Right cardiac atrium (tissue), 5 donors: ENCODE data around the gene POLR1A. TPM values are rescaled to one million over a fixed set of nuclear protein-coding genes. Genes with fewer than 3 reads are reported as not detected.
A peak's percentile ranks its signal among the peaks of the same experiment; 100 is the strongest.

Source experiments
- ATAC-seq, 2 donors: fragments of 200-7000 bp; cut with Tn5 transposase; one replicate each; pipeline versions ENCODE4 v1.8.0 to v1.9.1; 2020; ENCODE audit warnings: moderate library complexity in 2 of 2, mild to moderate bottlenecking in 1 of 2
- DNase-seq, 3 donors: peaks; one replicate each; pipeline ENCODE4 v3.0.0-alpha.2; 2020
- H3K27ac ChIP-seq: one replicate; pipeline ENCODE4 v1.5.1; 2013; ENCODE audit warnings: mild to moderate bottlenecking, low read length, control low read depth, moderate library complexity
- H3K27me3 ChIP-seq: one replicate; pipeline ENCODE4 v1.6.1; 2013; ENCODE audit not compliant: control insufficient read depth, insufficient read depth
- H3K4me1 ChIP-seq: one replicate; pipeline ENCODE4 v1.6.1; 2013; ENCODE audit warnings: low read length; ENCODE audit not compliant: control insufficient read depth, insufficient read depth
- H3K4me3 ChIP-seq: one replicate; pipeline ENCODE4 v1.5.1; 2013; ENCODE audit warnings: low read length, control low read depth
- H3K9me3 ChIP-seq: one replicate; pipeline ENCODE4 v1.6.1; 2013; ENCODE audit warnings: low read length; ENCODE audit not compliant: control insufficient read depth
- WGBS: extraction: QIAGEN DNeasy Blood & Tissue Kit; methylation state at CpG from one replicate; pipeline ENCODE4 v1.1.7; 2013; 5-methylcytosine and 5-hydroxymethylcytosine counted together
- intact Hi-C, 4 donors: fragments of 100-400 bp; cut with DNase I; formaldehyde crosslinking; loops; one replicate each; pipeline versions ENCODE4 v1.11.0 to v1.14.0; 2022 to 2023
- polyA plus RNA-seq: library from polyadenylated mRNA; stranded (reverse); fragments of 200-250 nt; gene quantifications from one replicate; pipeline ENCODE4 v1.2.3, GENCODE V29; 2013
- total RNA-seq, 4 donors: library from RNA; stranded (reverse); fragmentation: NEBNext Ultra II Directional; extraction: Animal tissue kit (Norgen Biotek cat#: 25700); gene quantifications; one replicate each; pipeline ENCODE4 v1.2.1, GENCODE V29; 2021
- donor health status: healthy with polysubstance abuse.
- donor health status: DM: no; HTN: yes; CAD: no.
- donor health status: DM: no; HTN: no; CAD: no.
- donor health status: DM: no; HTN: yes; CAD: no; lungs with severe emphysema.
- donor health status: DM: yes; HTN: yes; CAD: no.

Gene POLR1A
- total and polyA plus RNA-seq, 5 donors: 4.7 to 29.9 (median 17.2) TPM

GRCh38 chr2:86027922-86028765 lies 77.5 kb downstream of the POLR1A start:
- Histone ChIP-seq H3K4me1 (peaks cover 10% of the 10 kb centered on the region), H3K4me3 (no peak overlapping the region), H3K9me3 (no peaks in the 10 kb centered on the region), H3K27me3 (no peaks in the 10 kb centered on the region), H3K27ac (no peak overlapping the region)
- DNase-seq (peak in 1 of 3 donors; percentile 31), ATAC-seq (peak; percentile 18 to 24)
- intact Hi-C loops: no loop called here
- 50% methylated on average over 33 of the region's 33 CpGs for WGBS

GRCh38 chr2:86027196-86027921 lies 78.3 kb downstream of the POLR1A start:
- WGBS: 95% methylated on average over 17 of the region's 17 CpGs
- no peak overlapping the region for H3K27ac ChIP-seq
- no peak overlapping the region for H3K4me3 ChIP-seq
- peaks cover 10% of the 10 kb centered on the region for H3K4me1 ChIP-seq
- DNase-seq (peak in 2 of 3 donors; percentile 58 to 61), ATAC-seq (no peak)
- intact Hi-C loops: no loop called here
- H3K9me3 ChIP-seq: no peaks in the 10 kb centered on the region
- H3K27me3 ChIP-seq: no peaks in the 10 kb centered on the region

- intact Hi-C loops: no loop called here
- ATAC-seq (no peak), DNase-seq (peak in 2 of 3 donors; percentile 38 to 41)
- Histone ChIP-seq H3K27me3 (no peaks in the 10 kb centered on the region), H3K4me1 (peaks cover 10% of the 10 kb centered on the region), H3K4me3 (no peak overlapping the region), H3K27ac (no peak overlapping the region), H3K9me3 (no peaks in the 10 kb centered on the region)
- 94% methylated on average over 6 of the region's 6 CpGs for WGBS
Measured at GRCh38 chr2:86026744-86027065, 79.0 kb downstream of the POLR1A start.

GRCh38 chr2:86025976-86026743 lies 79.5 kb downstream of the POLR1A start:
- ATAC-seq (peak in 1 of 2 donors; percentile 17), DNase-seq (peak in 2 of 3 donors; percentile 56 to 57)
- Histone ChIP-seq H3K27ac (no peak overlapping the region), H3K9me3 (no peaks in the 10 kb centered on the region), H3K4me1 (peaks cover 15% of the 10 kb centered on the region), H3K4me3 (no peak overlapping the region), H3K27me3 (no peaks in the 10 kb centered on the region)
- intact Hi-C loops: no loop called here
- WGBS: 86% methylated on average over 8 of the region's 8 CpGs

GRCh38 chr2:86025229-86025820 lies 80.4 kb downstream of the POLR1A start:
- no peaks in the 10 kb centered on the region for H3K27me3 ChIP-seq
- 96% methylated on average over 7 of the region's 7 CpGs for WGBS
- no peak overlapping the region for H3K4me3 ChIP-seq
- DNase-seq (peak in 1 of 3 donors; percentile 12), ATAC-seq (no peak)
- H3K9me3 ChIP-seq: no peaks in the 10 kb centered on the region
- H3K4me1 ChIP-seq: peaks cover 15% of the 10 kb centered on the region
- intact Hi-C loops: no loop called here
- no peak overlapping the region for H3K27ac ChIP-seq

GRCh38 chr2:86023366-86023712 lies 82.3 kb downstream of the POLR1A start:
- H3K9me3 ChIP-seq: no peaks in the 10 kb centered on the region
- intact Hi-C loops: no loop called here
- peaks cover 8% of the 10 kb centered on the region for H3K4me1 ChIP-seq
- 94% methylated on average over 2 of the region's 2 CpGs for WGBS
- no peak overlapping the region for H3K4me3 ChIP-seq
- no peak overlapping the region for H3K27ac ChIP-seq
- ATAC-seq (no peak), DNase-seq (no peak)
- H3K27me3 ChIP-seq: no peaks in the 10 kb centered on the region

- intact Hi-C loops: no loop called here
- Histone ChIP-seq H3K27ac (no peak overlapping the region), H3K9me3 (no peaks in the 10 kb centered on the region), H3K4me1 (peaks cover 5% of the 10 kb centered on the region), H3K27me3 (no peaks in the 10 kb centered on the region), H3K4me3 (no peak overlapping the region)
- WGBS: 96% methylated on average over 13 of the region's 13 CpGs
- no peak for DNase-seq
- ATAC-seq: no peak
Measured at GRCh38 chr2:86022661-86023365, 82.9 kb downstream of the POLR1A start.

- ATAC-seq (peak; percentile 17 to 38), DNase-seq (peak in 2 of 3 donors; percentile 8 to 33)
- WGBS: 92% methylated on average over 12 of the region's 12 CpGs
- intact Hi-C loops: no loop called here
- no peak overlapping the region for H3K4me3 ChIP-seq
- no peaks in the 10 kb centered on the region for H3K27me3 ChIP-seq
- no peaks in the 10 kb centered on the region for H3K9me3 ChIP-seq
- no peak overlapping the region for H3K27ac ChIP-seq
- peaks cover 5% of the 10 kb centered on the region for H3K4me1 ChIP-seq
Measured at GRCh38 chr2:86021396-86022378, 84.0 kb downstream of the POLR1A start.

- Histone ChIP-seq H3K4me1 (peaks cover 5% of the 10 kb centered on the region), H3K27me3 (no peaks in the 10 kb centered on the region), H3K9me3 (no peaks in the 10 kb centered on the region), H3K27ac (no peak overlapping the region), H3K4me3 (no peak overlapping the region)
- WGBS: 46% methylated on average over 7 of the region's 7 CpGs
- DNase-seq: peak; percentile 74 to 93 (median 90)
- peak; percentile 82 to 88 for ATAC-seq
- intact Hi-C loops: no loop called here
Measured at GRCh38 chr2:86020984-86021383, 84.7 kb downstream of the POLR1A start.
